GM12878 (cell line): ENCODE data around the gene PPP1R14D. TPM values are rescaled to one million over a fixed set of nuclear protein-coding genes. Genes with fewer than 3 reads are reported as not detected.
A peak's percentile ranks its signal among the peaks of the same experiment; 100 is the strongest.

Source experiments
- ATAC-seq: fragments of 200-7000 bp; cut with Tn5 transposase; 3 replicates; pipeline ENCODE4 v1.9.1; 2020; ENCODE audit warnings: mild to moderate bottlenecking, moderate library complexity
- BruUV-seq: library from RNA; stranded (reverse); fragments of 400-500 nt; replicated peaks from 2 replicates; lab custom pipeline; 2021; lab: Mats Ljungman, UMichigan
- CTCF ChIA-PET: fragments of 300-600 bp; sonication (Branson Sonifier 250); formaldehyde crosslinking; extraction: SDS; loops from one replicate; lab custom pipeline; 2021; ENCODE audit warnings: inconsistent platforms; lab: Yijun Ruan, JAX
- POLR2A ChIA-PET: fragments of 350-600 bp; formaldehyde crosslinking; extraction: SDS; loops from one replicate; lab custom pipeline; 2021; ENCODE audit warnings: inconsistent platforms; lab: Charles Lee
- RAD21 ChIA-PET: fragments of 300-600 bp; sonication (Branson Sonifier 250); formaldehyde crosslinking; loops from one replicate; lab custom pipeline; 2023; ENCODE audit warnings: antibody characterized with exemption; ENCODE audit not compliant: unreplicated experiment; lab: Charles Lee
- SMC1A ChIA-PET: fragments of 300-600 bp; sonication (Branson Sonifier 250); formaldehyde crosslinking; loops from one replicate; lab custom pipeline; 2023; ENCODE audit not compliant: unreplicated experiment, uncharacterized antibody; lab: Charles Lee
- DNase-seq: peaks from one replicate; pipeline ENCODE4 v3.0.0-alpha.2; 2011; ENCODE audit warnings: low read depth, low spot score
- FAIRE-seq: peaks from 3 replicates; lab custom pipeline; 2011; peaks lifted over from hg19 to GRCh38; lab: Jason Lieb, UNC
- H2AFZ ChIP-seq: 2 replicates; pipeline ENCODE4 v1.6.0; 2011; ENCODE audit warnings: low read depth, low read length, control low read depth; ENCODE audit not compliant: control insufficient read depth
- H3K27ac ChIP-seq: 2 replicates; pipeline ENCODE4 v1.5.1; 2011; ENCODE audit warnings: control low read depth; ENCODE audit not compliant: control insufficient read depth, insufficient read depth
- H3K27me3 ChIP-seq, 2 experiments: replicated peaks in 1 of 2; 2 replicates each; pipeline versions ENCODE4 v1.6.0 to v1.6.1; 2011; ENCODE audit warnings: low read length in 1 of 2; ENCODE audit not compliant: control insufficient read depth in 2 of 2, insufficient read depth in 2 of 2
- H3K36me3 ChIP-seq, 2 experiments: 2 replicates each; pipeline ENCODE4 v1.5.1; 2011; ENCODE audit warnings: low read length in 1 of 2; ENCODE audit not compliant: control insufficient read depth in 2 of 2, insufficient read depth in 2 of 2
- H3K4me1 ChIP-seq: 2 replicates; pipeline ENCODE4 v1.6.1; 2011; ENCODE audit warnings: mild to moderate bottlenecking, low read length, moderate library complexity, mixed read lengths; ENCODE audit not compliant: control insufficient read depth, insufficient read depth
- H3K4me2 ChIP-seq: 2 replicates; pipeline ENCODE4 v1.6.0; 2011; ENCODE audit warnings: control low read depth; ENCODE audit not compliant: control insufficient read depth, insufficient read depth
- H3K4me3 ChIP-seq: fragments of 200-600 bp; sonication (generic); 2 replicates; pipeline ENCODE4 v1.5.1; 2016
- H3K79me2 ChIP-seq: 2 replicates; pipeline ENCODE4 v1.6.0; 2011; ENCODE audit warnings: low read length; ENCODE audit not compliant: control insufficient read depth, insufficient read depth
- H3K9ac ChIP-seq: 2 replicates; pipeline ENCODE4 v1.8.0; 2011; ENCODE audit warnings: low read length, control low read depth, mixed read lengths; ENCODE audit not compliant: control insufficient read depth, insufficient read depth
- H3K9me3 ChIP-seq: replicated peaks from 3 replicates; pipeline ENCODE4 v1.5.1; 2011; ENCODE audit warnings: mild to moderate bottlenecking, low read length; ENCODE audit not compliant: control insufficient read depth, insufficient read depth
- H4K20me1 ChIP-seq: 2 replicates; pipeline ENCODE4 v1.6.0; 2011; ENCODE audit not compliant: control insufficient read depth, insufficient read depth
- CBFB ChIP-seq: IDR thresholded peaks from 2 replicates; pipeline ENCODE4 v1.6.1; 2016; ENCODE audit warnings: antibody characterized with exemption, low read depth
- CBX3 ChIP-seq: fragments of 200-600 bp; sonication (generic); IDR thresholded peaks from 2 replicates; pipeline ENCODE4 v1.6.1; 2016; ENCODE audit warnings: low read depth, borderline replicate concordance
- E2F8 ChIP-seq: fragments of 450-650 bp; IDR thresholded peaks from 2 replicates; pipeline ENCODE4 v1.6.1; 2018; ENCODE audit warnings: mild to moderate bottlenecking, low read depth, moderate library complexity; ENCODE audit not compliant: partially characterized antibody
- FOXK2 ChIP-seq: fragments of 450-650 bp; IDR thresholded peaks from 2 replicates; pipeline ENCODE4 v1.6.1; 2017; ENCODE audit warnings: mild to moderate bottlenecking, moderate library complexity
- NFYB ChIP-seq: IDR thresholded peaks from 2 replicates; pipeline ENCODE4 v1.6.1; 2011; ENCODE audit warnings: low read depth, mild to moderate bottlenecking, low read length, improper control_type of control experiment, moderate library complexity; ENCODE audit not compliant: insufficient read depth
- NR2F1 ChIP-seq: fragments of 450-650 bp; conservative IDR thresholded peaks from 2 replicates; pipeline ENCODE4 v1.6.1; 2017; ENCODE audit warnings: mild to moderate bottlenecking
- SP1 ChIP-seq: IDR thresholded peaks from one replicate; pipeline ENCODE4 v1.6.1; 2011; ENCODE audit warnings: low read depth, low read length
- TCF3 ChIP-seq: IDR thresholded peaks from 2 replicates; pipeline ENCODE4 v1.6.1; 2012; ENCODE audit warnings: low read depth, mild to moderate bottlenecking, low read length, borderline replicate concordance; ENCODE audit not compliant: insufficient read depth
- WGBS: methylation state at CpG from one replicate; pipeline ENCODE4 v1.1.6; 2016; ENCODE audit warnings: low lambda C conversion rate; ENCODE audit not compliant: insufficient replicate concordance, insufficient coverage; ENCODE audit errors: missing lambda C conversion rate; 5-methylcytosine and 5-hydroxymethylcytosine counted together
- in situ Hi-C: fragments of 300-500 bp; cut with MboI; formaldehyde crosslinking; loops from 9 replicates; pipeline ENCODE4 v1.14.3; 2018; ENCODE audit warnings: mixed read lengths
- intact Hi-C: fragments of 100-400 bp; cut with micrococcal nuclease; formaldehyde crosslinking; loops from one replicate; pipeline ENCODE4 v1.14.2; 2022; ENCODE audit not compliant: unreplicated experiment
- polyA plus RNA-seq, 11 experiments: library from polyadenylated mRNA; depleted of rRNA in 4 of 11; unstranded in 6 of 11; stranded (reverse) in 5 of 11; fragments of >200 nt; fragmentation: Nextera tagmentation in 4 of 11; fragmentation: Illumina TruSeq in 1 of 11; extraction: Ambion mirVana in 4 of 11; extraction: Trizol in 1 of 11; gene quantifications; 1 replicate in 1 of 11; 2 replicates in 10 of 11; pipeline versions ENCODE4 v1.2.1 to v1.2.3, GENCODE V29; 2011 to 2016; ENCODE audit warnings: inconsistent platforms in 2 of 11, missing spikeins in 2 of 11, low read depth in 1 of 11
- total RNA-seq, 4 experiments: library from RNA; depleted of rRNA in 3 of 4; stranded (reverse); fragments of >200 nt in 3 of 4; fragmentation: Illumina TruSeq in 1 of 4; extraction: Trizol in 1 of 4; gene quantifications; 2 replicates each; pipeline versions ENCODE4 v1.2.1 to v1.2.3, GENCODE V29; 2013 to 2021

PPP1R14D gene
- total and polyA plus RNA-seq, 10 of the 15 experiments (the other 5 are each of a cell fraction or from before 2014, with no cell fraction given): 0.10 TPM; not detected in 9

GRCh38 chr15:40771242-40771641 is 57.3 kb downstream of the PPP1R14D start (continued):
- TF ChIP-seq E2F8: no peak
- TF ChIP-seq CBFB: no peak
- TF ChIP-seq CBX3: no peak
- TF ChIP-seq FOXK2: no peak
- no peak for TF ChIP-seq NR2F1
- no peak for TF ChIP-seq NFYB

- WGBS: 88% methylated on average over 17 of the region's 17 CpGs
- RAD21 ChIA-PET: interaction anchor here (0.7 to 3.3 kb wide), 4 partner anchors 12 to 102 kb away, joined by 4 to 11 read pairs (median 4); no protein-coding TSS in a partner anchor
- Histone ChIP-seq H3K9me3 (no peaks in the 10 kb centered on the region), H3K4me1 (peaks cover 32% of the 10 kb centered on the region), H3K27ac (peak overlapping the region; percentile 65), H2AFZ (peak overlapping the region; percentile 25), H3K4me2 (peak overlapping the region; percentile 52), H3K36me3 (peaks cover 0 to 11% of the 10 kb centered on the region in 2 experiments; a peak in 2 of 4 replicates), H3K79me2 (no peaks in the 10 kb centered on the region), H3K9ac (peak overlapping the region; percentile 15; the same call in 1 of the 2 replicates), H4K20me1 (no peaks in the 10 kb centered on the region), H3K27me3 (no peaks in the 10 kb centered on the region), H3K4me3 (no peak overlapping the region)
- ATAC-seq (no peak; the same call in 1 of the 3 replicates), FAIRE-seq (no peak), DNase-seq (no peak)
- 0 out of 2 replicates have a peak, but pooled peaks have one; percentile 64 for TF ChIP-seq TCF3
- no peak for TF ChIP-seq SP1
- POLR2A ChIA-PET: interaction anchor here (0.6 to 2.7 kb wide), 9 partner anchors 8 to 461 kb away, joined by 3 to 12 read pairs (median 3); partner anchors contain the start of gene RAD51
- no TSS peak for BruUV-seq
- SMC1A ChIA-PET: interaction anchor here (0.6 to 1.3 kb wide), 8 partner anchors 14 to 91 kb away, joined by 3 to 5 read pairs (median 4); partner anchors contain the start of gene RAD51
- in situ Hi-C loops: no loop called here
- intact Hi-C loops: no loop called here
- CTCF ChIA-PET: interaction anchor here (1.0 to 3.1 kb wide), 12 partner anchors 9 to 102 kb away, joined by 3 to 17 read pairs (median 4); partner anchors contain the start of gene RAD51
Observed at GRCh38 chr15:40770147-40770721, 58.3 kb downstream of the PPP1R14D start.
